Right lobe of liver (tissue), 6 donors: Measurements from ENCODE around the gene FAM98B. TPM values are rescaled to one million over a fixed set of nuclear protein-coding genes. Genes with fewer than 3 reads are reported as not detected.

Experiments used
- ATAC-seq, 4 donors: fragments of 200-7000 bp; cut with Tn5 transposase; one replicate each; pipeline ENCODE4 v1.9.1; 2020; ENCODE audit warnings: mild to moderate bottlenecking in 4 of 4, moderate library complexity in 4 of 4
- DNase-seq, 3 donors: peaks; one replicate each; pipeline ENCODE4 v3.0.0-alpha.2; 2020
- H3K27ac ChIP-seq, 3 donors: fragments of 200-600 bp; one replicate each; pipeline ENCODE4 v1.8.0; 2022
- H3K27me3 ChIP-seq, 2 donors: fragments of 200-600 bp; one replicate each; pipeline ENCODE4 v1.8.0; 2022
- H3K36me3 ChIP-seq, 4 donors: fragments of 200-600 bp; sonication (generic) in 1 of 4; one replicate each; pipeline versions ENCODE4 v1.5.1 to v1.8.0; 2017 to 2022; ENCODE audit warnings: control low read depth in 1 of 4
- H3K4me1 ChIP-seq, 4 donors: fragments of 200-600 bp; sonication (generic) in 1 of 4; one replicate each; pipeline versions ENCODE4 v1.5.1 to v1.8.0; 2017 to 2022; ENCODE audit warnings: control low read depth in 1 of 4
- H3K4me3 ChIP-seq, 3 donors: fragments of 200-600 bp; one replicate each; pipeline ENCODE4 v1.8.0; 2022
- H3K9me3 ChIP-seq, 4 donors: fragments of 200-600 bp; sonication (generic) in 1 of 4; one replicate each; pipeline versions ENCODE4 v1.5.1 to v1.8.0; 2017 to 2022; ENCODE audit warnings: control low read depth in 1 of 4
- CTCF ChIP-seq, 4 donors: fragments of 200-600 bp in 3 of 4; fragments of 450-650 bp in 1 of 4; IDR thresholded peaks; one replicate each; pipeline versions ENCODE4 v1.5.1 to v1.8.0; 2016 to 2022; ENCODE audit warnings: antibody characterized with exemption in 4 of 4, mild to moderate bottlenecking in 2 of 4
- POLR2A ChIP-seq: fragments of 450-650 bp; IDR thresholded peaks from one replicate; pipeline ENCODE4 v1.6.1; 2017; ENCODE audit warnings: antibody characterized with exemption, mild to moderate bottlenecking
- WGBS: methylation state at CpG from one replicate; pipeline ENCODE4 v1.1.6; 2018; ENCODE audit warnings: low coverage, low lambda C conversion rate; ENCODE audit not compliant: insufficient coverage; ENCODE audit errors: missing lambda C conversion rate; 5-methylcytosine and 5-hydroxymethylcytosine counted together
- intact Hi-C, 2 donors: fragments of 100-400 bp; cut with DNase I; formaldehyde crosslinking; loops; one replicate each; pipeline versions ENCODE4 v1.11.2 to v1.14.1; 2022
- total RNA-seq, 6 experiments: library from RNA; depleted of rRNA in 2 of 6; stranded (reverse); fragments of >200 nt in 2 of 6; fragmentation: NEBNext Ultra II Directional in 3 of 6; extraction: Animal tissue kit (Norgen Biotek cat#: 25700) in 3 of 6; gene quantifications; one replicate each; pipeline versions ENCODE4 v1.1.0 to v1.2.4, GENCODE V29; 2016 to 2023
- donor health status: DM: no; HTN: yes; CAD: no.
- donor health status: DM: no; HTN: no; CAD: no.
- donor health status: DM: no; HTN: no; CAD: no.
- donor health status: DM: no; HTN: yes; CAD: no.
- donor health status: DM: no; HTN: yes; CAD: no.

FAM98B gene
- total RNA-seq, 6 experiments from 2014 or later, result 2.6 to 7.6 (median 5.5) TPM

GRCh38 chr15:38412466-38412865 is 41.5 kb upstream of the FAM98B start:
- no peaks in the 10 kb centered on the region for H3K9me3 ChIP-seq
- no peak for TF ChIP-seq POLR2A
- no peak for TF ChIP-seq CTCF (IDR thresholded peaks at IDR 0.05)
- intact Hi-C loops, result no loop called here
- H3K4me1 ChIP-seq, result no peaks in the 10 kb centered on the region
- no peak overlapping the region for H3K27ac ChIP-seq
- DNase-seq, result no peak
- H3K36me3 ChIP-seq, result no peaks in the 10 kb centered on the region
- H3K4me3 ChIP-seq, result no peak overlapping the region
- 41% methylated on average over 2 of the region's 3 CpGs for WGBS
- peaks cover 0 to 4% of the 10 kb centered on the region in 2 donors for H3K27me3 ChIP-seq
- ATAC-seq, result no peak

- DNase-seq, result peak in 1 of 3 donors; percentile 48
Measured at GRCh38 chr15:38414357-38414756, 39.6 kb upstream of the FAM98B start.

GRCh38 chr15:38421069-38421690 is 32.7 kb upstream of the FAM98B start:
- Histone ChIP-seq H3K27ac (no peak overlapping the region), H3K36me3 (no peaks in the 10 kb centered on the region), H3K4me3 (no peak overlapping the region), H3K9me3 (no peaks in the 10 kb centered on the region), H3K4me1 (no peaks in the 10 kb centered on the region), H3K27me3 (no peaks in the 10 kb centered on the region)
- WGBS, result 86% methylated on average over 4 of the region's 4 CpGs
- TF ChIP-seq CTCF (IDR thresholded peaks at IDR 0.05) (no peak), POLR2A (no peak)
- intact Hi-C loops, result no loop called here
- no peak for DNase-seq
- no peak for ATAC-seq

More at GRCh38 chr15:38414357-38414756, 39.6 kb upstream of the FAM98B start:
- no peaks in the 10 kb centered on the region for H3K9me3 ChIP-seq
- no peak for TF ChIP-seq POLR2A
- peak; percentile 37 to 55 (median 48) for TF ChIP-seq CTCF (IDR thresholded peaks at IDR 0.05)
- H3K27me3 ChIP-seq, result peaks cover 0 to 4% of the 10 kb centered on the region in 2 donors
- intact Hi-C loops, result no loop called here
- no peak overlapping the region for H3K27ac ChIP-seq
- ATAC-seq, result peak; percentile 63 to 80 (median 76)
- no peaks in the 10 kb centered on the region for H3K4me1 ChIP-seq
- H3K4me3 ChIP-seq, result no peak overlapping the region
- no peaks in the 10 kb centered on the region for H3K36me3 ChIP-seq

GRCh38 chr15:38424101-38424552 is 29.8 kb upstream of the FAM98B start:
- 63% methylated on average over 4 of the region's 4 CpGs for WGBS
- ATAC-seq, result no peak
- Histone ChIP-seq H3K27ac (no peak overlapping the region), H3K9me3 (no peaks in the 10 kb centered on the region), H3K4me1 (no peaks in the 10 kb centered on the region), H3K27me3 (no peaks in the 10 kb centered on the region), H3K4me3 (no peak overlapping the region), H3K36me3 (no peaks in the 10 kb centered on the region)
- DNase-seq, result no peak
- intact Hi-C loops, result no loop called here
- TF ChIP-seq POLR2A, result no peak
- TF ChIP-seq CTCF (IDR thresholded peaks at IDR 0.05), result no peak
